Left lung (tissue), 10 donors: ENCODE results near the gene TRPM3. TPM values are rescaled to one million over a fixed set of nuclear protein-coding genes. Genes with fewer than 3 reads are reported as not detected.

ENCODE experiments used
- ATAC-seq: fragments of 200-7000 bp; cut with Tn5 transposase; one replicate; pipeline ENCODE4 v1.9.1; 2020; ENCODE audit warnings: moderate library complexity
- DNase-seq, 4 donors: peaks; one replicate each; pipeline ENCODE4 v3.0.0-alpha.2; 2013 to 2020
- H3K27ac ChIP-seq, 2 donors: fragments of 200-600 bp; sonication (generic) in 1 of 2; one replicate each; pipeline versions ENCODE4 v1.5.0 to v1.8.0; 2020 to 2021
- H3K27me3 ChIP-seq, 2 donors: fragments of 200-600 bp; sonication (generic) in 1 of 2; one replicate each; pipeline versions ENCODE4 v1.5.0 to v1.8.0; 2020 to 2021
- H3K36me3 ChIP-seq, 2 donors: fragments of 200-600 bp; sonication (generic) in 1 of 2; one replicate each; pipeline versions ENCODE4 v1.5.0 to v1.8.0; 2020 to 2021
- H3K4me1 ChIP-seq, 2 donors: fragments of 200-600 bp; one replicate each; pipeline ENCODE4 v1.8.0; 2021
- H3K4me3 ChIP-seq, 2 donors: fragments of 200-600 bp; sonication (generic) in 1 of 2; one replicate each; pipeline versions ENCODE4 v1.5.0 to v1.8.0; 2020 to 2021; ENCODE audit warnings: mild to moderate bottlenecking in 1 of 2
- H3K9me3 ChIP-seq, 2 donors: fragments of 200-600 bp; sonication (generic) in 1 of 2; one replicate each; pipeline versions ENCODE4 v1.5.0 to v1.8.0; 2020 to 2021
- CTCF ChIP-seq, 2 donors: fragments of 200-600 bp; sonication (generic) in 1 of 2; IDR thresholded peaks; one replicate each; pipeline versions ENCODE4 v1.5.0 to v1.8.0; 2021; ENCODE audit warnings: antibody characterized with exemption in 2 of 2
- intact Hi-C, 2 donors: fragments of 100-400 bp; cut with DNase I; formaldehyde crosslinking; loops; one replicate each; pipeline versions ENCODE4 v1.11.2 to v1.14.2; 2022
- polyA plus RNA-seq, 6 donors: library from polyadenylated mRNA; unstranded; fragments of 120-200 nt; gene quantifications; one replicate each; pipeline ENCODE4 v1.2.1, GENCODE V29; 2013; ENCODE audit not compliant: insufficient read length in 6 of 6
- total RNA-seq, 2 donors: library from RNA; stranded (reverse); fragmentation: NEBNext Ultra II Directional; extraction: Animal tissue kit (Norgen Biotek cat#: 25700); gene quantifications; one replicate each; pipeline ENCODE4 v1.2.1, GENCODE V29; 2021
- donor health status: DM: no; HTN: yes; CAD: no.
- donor health status: DM: no; HTN: no; CAD: no.

TRPM3 gene
- total and polyA plus RNA-seq, 8 donors = 0.17 to 2.1 (median 1.2) TPM

DNA sequence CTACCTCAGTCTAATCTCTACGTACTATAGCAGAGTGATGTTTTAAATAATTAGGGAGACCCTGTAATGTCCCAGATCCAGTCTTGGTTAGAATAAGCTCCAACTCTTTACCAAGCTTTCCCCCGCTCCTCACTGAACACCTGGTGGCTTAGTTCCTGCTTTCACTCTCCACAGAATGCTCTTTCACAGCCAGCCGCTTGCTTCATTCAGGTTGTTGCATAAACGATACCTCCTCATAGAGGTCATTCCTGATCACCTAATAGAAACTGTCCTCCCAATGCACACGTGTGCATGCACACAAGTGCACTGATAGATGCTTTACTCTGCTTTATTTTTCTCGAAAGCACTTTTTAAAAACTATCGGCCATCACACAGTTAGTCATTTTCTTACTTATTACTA, 298.1 kb downstream of the TRPM3 start:
- no peak overlapping the region for H3K27ac ChIP-seq
- no peaks in the 10 kb centered on the region for H3K27me3 ChIP-seq
- no peaks in the 10 kb centered on the region for H3K9me3 ChIP-seq
- no peak for TF ChIP-seq CTCF (IDR thresholded peaks at IDR 0.05)
- no peak for DNase-seq
- no peaks in the 10 kb centered on the region for H3K4me1 ChIP-seq
- intact Hi-C loops = no loop called here
- no peak for ATAC-seq
- no peak overlapping the region for H3K4me3 ChIP-seq
- H3K36me3 ChIP-seq = no peaks in the 10 kb centered on the region

DNA sequence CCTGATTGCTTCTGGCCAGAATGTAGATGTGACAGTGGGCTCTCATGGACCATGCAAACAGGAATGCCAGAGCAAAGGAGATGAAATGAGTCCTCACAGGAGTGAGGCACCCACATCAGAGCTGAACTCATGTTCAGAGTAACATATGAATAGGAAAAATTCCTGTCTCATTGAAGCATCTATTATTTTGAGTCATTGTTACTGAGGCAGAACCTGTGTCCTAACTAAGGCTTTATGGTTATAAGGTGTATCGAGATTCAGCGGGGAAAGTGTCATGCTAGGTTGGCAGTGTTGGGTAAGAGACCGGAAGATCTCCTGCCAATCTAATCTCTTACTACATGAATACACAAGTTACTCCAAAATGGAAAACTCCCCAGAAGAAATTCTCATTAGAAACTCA, 304.1 kb downstream of the TRPM3 start:
- Histone ChIP-seq H3K4me1 (no peaks in the 10 kb centered on the region), H3K27me3 (no peaks in the 10 kb centered on the region), H3K27ac (no peak overlapping the region), H3K4me3 (no peak overlapping the region), H3K36me3 (no peaks in the 10 kb centered on the region), H3K9me3 (no peaks in the 10 kb centered on the region)
- intact Hi-C loops = no loop called here
- ATAC-seq (no peak), DNase-seq (no peak)
- no peak for TF ChIP-seq CTCF (IDR thresholded peaks at IDR 0.05)

DNA sequence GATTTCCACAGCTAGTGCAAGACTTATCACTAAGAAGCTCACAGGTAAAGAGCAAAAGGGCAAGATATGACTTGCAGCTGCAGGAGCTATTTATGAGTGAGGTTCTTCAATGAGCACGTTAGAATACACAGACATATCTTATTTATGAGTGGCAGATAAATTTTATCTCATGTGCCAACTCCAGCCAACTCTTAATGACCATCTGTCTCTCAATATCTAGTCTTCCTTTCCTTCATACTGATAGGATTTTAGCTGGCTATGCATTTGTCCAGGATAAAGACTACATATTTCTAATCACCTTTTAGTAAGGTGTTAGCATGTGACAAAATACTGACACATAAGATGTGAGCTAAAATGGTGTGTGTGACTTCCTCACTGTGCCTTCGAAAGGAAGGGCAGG, 304.5 kb downstream of the TRPM3 start:
- H3K4me3 ChIP-seq = no peak overlapping the region
- no peaks in the 10 kb centered on the region for H3K9me3 ChIP-seq
- no peaks in the 10 kb centered on the region for H3K36me3 ChIP-seq
- intact Hi-C loops = no loop called here
- no peaks in the 10 kb centered on the region for H3K27me3 ChIP-seq
- DNase-seq = no peak
- H3K27ac ChIP-seq = no peak overlapping the region
- no peak for TF ChIP-seq CTCF (IDR thresholded peaks at IDR 0.05)
- ATAC-seq = no peak
- H3K4me1 ChIP-seq = no peaks in the 10 kb centered on the region

DNA sequence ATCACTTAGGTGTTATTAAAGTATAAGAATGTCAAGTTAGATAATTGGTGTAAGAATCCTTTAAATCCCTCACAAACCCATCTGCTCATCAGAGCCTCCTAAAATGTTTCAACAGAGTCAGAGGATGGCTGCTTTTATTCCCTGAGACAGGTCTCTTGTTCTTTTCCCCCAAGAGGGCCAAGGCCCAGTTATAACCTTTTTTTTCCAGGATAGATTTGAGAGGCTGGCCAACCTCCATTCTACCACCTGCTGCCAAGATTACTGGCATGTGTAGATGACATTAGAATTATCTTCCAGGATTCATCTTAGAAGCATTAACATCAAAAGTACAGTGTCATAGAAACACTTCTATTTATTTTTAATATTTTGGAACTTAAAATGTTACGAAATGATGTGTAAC, 305.1 kb downstream of the TRPM3 start:
- ATAC-seq = no peak
- no peaks in the 10 kb centered on the region for H3K4me1 ChIP-seq
- intact Hi-C loops = no loop called here

DNA sequence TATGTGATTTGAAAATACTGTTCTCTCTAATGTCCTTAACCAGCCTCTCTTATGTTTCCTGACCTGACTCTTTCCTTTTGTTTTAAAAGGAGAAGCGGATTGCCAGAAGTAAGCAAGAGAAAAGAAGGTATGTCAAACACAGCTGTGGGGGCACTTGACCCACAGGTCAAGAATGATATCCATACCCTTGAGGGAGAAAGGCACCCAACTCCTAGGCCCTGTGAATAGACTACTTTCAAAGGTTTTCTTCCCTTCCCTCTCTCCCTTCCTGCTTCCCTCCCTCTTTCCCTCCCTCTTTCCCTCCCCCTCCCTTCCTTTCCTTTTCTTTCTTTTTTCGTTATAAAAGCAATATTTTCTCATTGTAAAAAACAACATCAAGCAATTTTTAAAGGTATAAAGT, 306.8 kb downstream of the TRPM3 start:
- Histone ChIP-seq H3K9me3 (no peaks in the 10 kb centered on the region), H3K4me3 (no peak overlapping the region), H3K27me3 (no peaks in the 10 kb centered on the region), H3K27ac (no peak overlapping the region), H3K4me1 (no peaks in the 10 kb centered on the region), H3K36me3 (no peaks in the 10 kb centered on the region)
- intact Hi-C loops = no loop called here
- no peak for TF ChIP-seq CTCF (IDR thresholded peaks at IDR 0.05)
- ATAC-seq = no peak
- DNase-seq = no peak

More for the DNA sequence above, 305.1 kb downstream of the TRPM3 start:
- Histone ChIP-seq H3K9me3 (no peaks in the 10 kb centered on the region), H3K36me3 (no peaks in the 10 kb centered on the region), H3K27me3 (no peaks in the 10 kb centered on the region), H3K27ac (no peak overlapping the region), H3K4me3 (no peak overlapping the region)
- TF ChIP-seq CTCF (IDR thresholded peaks at IDR 0.05) = no peak
- DNase-seq = no peak
